HepG2 (cell line): ENCODE data around the gene DAPK1. TPM values are rescaled to one million over a fixed set of nuclear protein-coding genes. Genes with fewer than 3 reads are reported as not detected.

ENCODE experiments used
- ATAC-seq: fragments of 200-7000 bp; cut with Tn5 transposase; 3 replicates; pipeline ENCODE4 v1.9.1; 2020; ENCODE audit warnings: mild to moderate bottlenecking, moderate library complexity
- BruUV-seq: library from RNA; stranded (reverse); fragments of 400-500 nt; replicated peaks from 2 replicates; lab custom pipeline; 2021; lab: Mats Ljungman, UMichigan
- CTCF ChIA-PET: fragments of 300-600 bp; formaldehyde crosslinking; extraction: SDS; loops from one replicate; lab custom pipeline; 2021; ENCODE audit warnings: low total read pairs, inconsistent platforms, low intra/inter-chr PET ratio; lab: Yijun Ruan, JAX
- POLR2A ChIA-PET: fragments of 350-600 bp; sonication (Branson Sonifier 250); formaldehyde crosslinking; loops from one replicate; lab custom pipeline; 2020; ENCODE audit warnings: antibody characterized with exemption, inconsistent platforms; lab: Yijun Ruan, JAX
- DNase-seq: peaks from one replicate; pipeline ENCODE4 v3.0.0-alpha.2; 2015; ENCODE audit warnings: low spot score
- FAIRE-seq: peaks from 3 replicates; lab custom pipeline; 2011; peaks lifted over from hg19 to GRCh38; lab: Jason Lieb, UNC
- H2AFZ ChIP-seq: one replicate; pipeline ENCODE4 v1.6.1; 2011; ENCODE audit warnings: low read length, inconsistent platforms
- H3K27ac ChIP-seq: fragments of 300-600 bp; 3 replicates; pipeline ENCODE4 v1.8.0; 2011; ENCODE audit warnings: mixed run types, mild to moderate bottlenecking, mixed read lengths, low read length, inconsistent platforms; ENCODE audit not compliant: insufficient read depth; ENCODE audit errors: extremely low read length
- H3K27me3 ChIP-seq, 2 experiments: fragments of 200-600 bp in 1 of 2; 2 replicates in 1 of 2; 3 replicates in 1 of 2; pipeline versions ENCODE4 v1.6.0 to v1.8.0; 2011; ENCODE audit warnings: low read length in 2 of 2, mild to moderate bottlenecking in 2 of 2, moderate library complexity in 2 of 2, inconsistent platforms in 1 of 2; ENCODE audit not compliant: insufficient read depth in 2 of 2, control insufficient read depth in 1 of 2
- H3K36me3 ChIP-seq, 2 experiments: fragments of 200-600 bp in 1 of 2; replicated peaks in 1 of 2; 2 replicates in 1 of 2; 3 replicates in 1 of 2; pipeline versions ENCODE4 v1.5.1 to v1.8.0; 2011; ENCODE audit warnings: low read length in 2 of 2, inconsistent platforms in 1 of 2; ENCODE audit not compliant: insufficient read depth in 2 of 2, control insufficient read depth in 1 of 2
- H3K4me1 ChIP-seq: 2 replicates; pipeline ENCODE4 v1.5.1; 2012; ENCODE audit warnings: low read length, inconsistent platforms; ENCODE audit not compliant: insufficient read depth
- H3K4me2 ChIP-seq: 2 replicates; pipeline ENCODE4 v1.6.0; 2011; ENCODE audit warnings: low read depth, low read length, inconsistent platforms
- H3K4me3 ChIP-seq, 3 experiments: fragments of 200-600 bp in 1 of 3; sonication (generic), shearing (Covaris generic) in 1 of 3; replicated peaks in 1 of 3; 2 replicates each; pipeline ENCODE4 v1.5.1; 2011 to 2016; ENCODE audit warnings: low read length in 3 of 3, inconsistent platforms in 2 of 3, low read depth in 2 of 3, mild to moderate bottlenecking in 2 of 3, control low read depth in 1 of 3, mixed read lengths in 1 of 3; ENCODE audit not compliant: insufficient read depth in 1 of 3
- H3K79me2 ChIP-seq: one replicate; pipeline ENCODE4 v1.6.1; 2011; ENCODE audit warnings: low read length, inconsistent platforms; ENCODE audit not compliant: insufficient read depth
- H3K9ac ChIP-seq: 2 replicates; pipeline ENCODE4 v1.6.0; 2011; ENCODE audit warnings: mild to moderate bottlenecking, low read depth, low read length, inconsistent platforms; ENCODE audit not compliant: insufficient read depth
- H3K9me3 ChIP-seq: 2 replicates; pipeline ENCODE4 v1.5.1; 2012; ENCODE audit warnings: mild to moderate bottlenecking, low read length
- H4K20me1 ChIP-seq: 2 replicates; pipeline ENCODE4 v1.6.0; 2011; ENCODE audit warnings: inconsistent platforms, mild to moderate bottlenecking, low read length, moderate library complexity; ENCODE audit not compliant: insufficient read depth
- MAF1 ChIP-seq: sonication (generic); formaldehyde crosslinking; IDR thresholded peaks from 2 replicates; pipeline ENCODE4 v1.5.0; 2020; ENCODE audit warnings: missing genetic modification reagents, borderline replicate concordance
- MZF1 ChIP-seq: sonication (generic); formaldehyde crosslinking; IDR thresholded peaks from 2 replicates; pipeline ENCODE4 v1.8.1; 2023; ENCODE audit warnings: mild to moderate bottlenecking, missing genetic modification reagents, borderline replicate concordance
- NFYC ChIP-seq: IDR thresholded peaks from 2 replicates; pipeline ENCODE4 v1.6.1; 2016; ENCODE audit warnings: missing genetic modification reagents, missing compliant biosample characterization
- TAF15 ChIP-seq: fragments of 200-400 bp; formaldehyde crosslinking; IDR thresholded peaks from one replicate; pipeline ENCODE4 v1.6.1; 2018; ENCODE audit warnings: mild to moderate bottlenecking, low read depth, low read length; ENCODE audit not compliant: poor library complexity, severe bottlenecking
- ZFP90 ChIP-seq: sonication (generic); formaldehyde crosslinking; IDR thresholded peaks from 2 replicates; pipeline ENCODE4 v1.8.0; 2022; ENCODE audit warnings: missing genetic modification reagents, mild to moderate bottlenecking, inconsistent platforms, borderline replicate concordance
- ZNF501 ChIP-seq: sonication (generic); formaldehyde crosslinking; IDR thresholded peaks from 2 replicates; pipeline ENCODE4 v1.5.1; 2020; ENCODE audit warnings: mild to moderate bottlenecking, moderate library complexity, missing genetic modification reagents
- ZNF547 ChIP-seq: sonication (generic); formaldehyde crosslinking; IDR thresholded peaks from 2 replicates; pipeline ENCODE4 v1.5.1; 2020; ENCODE audit warnings: mild to moderate bottlenecking, missing genetic modification reagents
- ZNF746 ChIP-seq: sonication (generic); formaldehyde crosslinking; IDR thresholded peaks from 2 replicates; pipeline ENCODE4 v1.8.0; 2022; ENCODE audit warnings: mild to moderate bottlenecking, missing genetic modification reagents
- ZSCAN30 ChIP-seq: sonication (generic); formaldehyde crosslinking; IDR thresholded peaks from 2 replicates; pipeline ENCODE4 v1.5.0; 2020; ENCODE audit warnings: mild to moderate bottlenecking, missing genetic modification reagents
- WGBS: methylation state at CpG from one replicate; pipeline ENCODE4 v1.1.6; 2017; ENCODE audit warnings: low lambda C conversion rate; 5-methylcytosine and 5-hydroxymethylcytosine counted together
- in situ Hi-C: cut with HindIII; loops from 2 replicates; pipeline ENCODE4 v1.10.0; 2017; ENCODE audit warnings: low pct_unique_long_range_greater_than_20kb; ENCODE audit not compliant: extremely low pct_ligation_motif_present
- intact Hi-C: fragments of 100-400 bp; cut with micrococcal nuclease; formaldehyde crosslinking; loops from one replicate; pipeline ENCODE4 v1.10.0; 2022; ENCODE audit not compliant: unreplicated experiment
- polyA plus RNA-seq, 8 experiments: library from polyadenylated mRNA; depleted of rRNA in 3 of 8; stranded (reverse) in 7 of 8; unstranded in 1 of 8; fragments of >200 nt; fragmentation: Illumina TruSeq in 4 of 8; extraction: Trizol in 4 of 8; gene quantifications; 2 replicates each; pipeline versions ENCODE4 v1.2.1 to v1.2.3, GENCODE V29; 2011 to 2016; ENCODE audit warnings: low read depth in 4 of 8, missing spikeins in 1 of 8, mixed read lengths in 1 of 8; ENCODE audit not compliant: insufficient read depth in 1 of 8
- total RNA-seq, 5 experiments: library from RNA; depleted of rRNA; stranded (reverse); fragments of >200 nt; fragmentation: Illumina TruSeq; extraction: Trizol; gene quantifications; 2 replicates each; pipeline ENCODE4 v1.2.3, GENCODE V29; 2016; ENCODE audit warnings: low read depth in 1 of 5
- TF ChIP-seq, protein P1 (sequence below): sonication (generic); formaldehyde crosslinking; IDR thresholded peaks from 2 replicates; pipeline ENCODE4 v1.4.0; 2020; ENCODE audit warnings: low read depth, mild to moderate bottlenecking, missing genetic modification reagents

Gene DAPK1
- total and polyA plus RNA-seq, 2 of the 13 experiments (the other 11 are each of a cell fraction or from before 2014, with no cell fraction given) = 35.7 to 35.9 TPM

DNA sequence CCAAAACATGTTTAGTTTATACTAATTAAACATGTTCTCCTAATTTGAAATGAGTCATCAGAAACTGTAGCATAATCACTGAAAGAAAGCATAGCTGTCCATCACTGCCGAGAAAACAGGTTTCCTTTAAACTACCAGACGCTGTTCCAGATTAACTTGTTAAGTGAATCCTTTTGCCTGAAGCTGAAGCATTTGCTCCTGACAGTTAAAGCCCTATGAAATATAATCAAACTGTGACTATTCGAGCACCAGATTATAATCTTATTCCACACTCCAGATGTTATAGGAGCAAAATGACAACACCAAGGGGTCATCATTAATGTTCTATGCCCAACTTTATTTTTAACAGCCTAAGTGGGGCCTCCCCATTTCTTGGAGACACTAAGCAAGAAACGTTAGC lies 142.3 kb downstream of the DAPK1 start:
- BruUV-seq = no TSS peak
- POLR2A ChIA-PET = no interaction called here
- ATAC-seq (no peak), FAIRE-seq (no peak)
- Histone ChIP-seq H3K79me2 (no peaks in the 10 kb centered on the region), H4K20me1 (0 out of 2 replicates have a peak, but pooled peaks cover 3% of the 10 kb centered on the region), H3K4me1 (no peaks in the 10 kb centered on the region), H3K27ac (no peak overlapping the region), H3K27me3 (no peaks in the 10 kb centered on the region), H3K9ac (no peak overlapping the region), H3K36me3 (peaks cover 16 to 63% of the 10 kb centered on the region in 2 experiments), H2AFZ (no peak overlapping the region)
- intact Hi-C loops (no loop called here), in situ Hi-C loops (no loop called here)
- CTCF ChIA-PET = no interaction called here
- WGBS = 96% methylated on average over 4 of the region's 4 CpGs
- TF ChIP-seq MZF1 (CRISPR knock-in tag) = no peak
- no peak for TF ChIP-seq TAF15
- TF ChIP-seq, protein P1, sequence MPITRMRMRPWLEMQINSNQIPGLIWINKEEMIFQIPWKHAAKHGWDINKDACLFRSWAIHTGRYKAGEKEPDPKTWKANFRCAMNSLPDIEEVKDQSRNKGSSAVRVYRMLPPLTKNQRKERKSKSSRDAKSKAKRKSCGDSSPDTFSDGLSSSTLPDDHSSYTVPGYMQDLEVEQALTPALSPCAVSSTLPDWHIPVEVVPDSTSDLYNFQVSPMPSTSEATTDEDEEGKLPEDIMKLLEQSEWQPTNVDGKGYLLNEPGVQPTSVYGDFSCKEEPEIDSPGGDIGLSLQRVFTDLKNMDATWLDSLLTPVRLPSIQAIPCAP (CRISPR knock-in tag) = no peak
- no peak for TF ChIP-seq ZFP90 (CRISPR knock-in tag)
- no peak for TF ChIP-seq ZSCAN30 (CRISPR knock-in tag)
- TF ChIP-seq ZNF746 = no peak
- no peak for TF ChIP-seq ZNF547 (CRISPR knock-in tag)
- no peak for TF ChIP-seq MAF1 (CRISPR knock-in tag)
- no peak for TF ChIP-seq NFYC
- TF ChIP-seq ZNF501 (CRISPR knock-in tag) = no peak
- TF ChIP-seq, all 625 proteins: peak for 0
- no peak overlapping the region for H3K4me3 ChIP-seq
- no peak for DNase-seq
- no peak overlapping the region for H3K4me2 ChIP-seq
- no peaks in the 10 kb centered on the region for H3K9me3 ChIP-seq
